K562 (cell line): ENCODE measurements around the gene CR2. TPM values are rescaled to one million over a fixed set of nuclear protein-coding genes. Genes with fewer than 3 reads are reported as not detected.

Experiments
- ATAC-seq: fragments of 200-7000 bp; cut with Tn5 transposase; 3 replicates; pipeline ENCODE4 v1.9.1; 2020; ENCODE audit warnings: moderate library complexity
- BruUV-seq: library from RNA; stranded (reverse); fragments of 400-500 nt; replicated peaks from 2 replicates; lab custom pipeline; 2021; lab: Mats Ljungman, UMichigan
- CTCF ChIA-PET: fragments of 300-600 bp; formaldehyde crosslinking; extraction: SDS; loops from one replicate; lab custom pipeline; 2021; ENCODE audit warnings: low intra/inter-chr PET ratio; lab: Yijun Ruan, JAX
- POLR2A ChIA-PET: fragments of 300-600, 350-650 bp; sonication (Branson Sonifier 250); formaldehyde crosslinking; extraction: SDS; loops from one replicate; lab custom pipeline; 2021; ENCODE audit warnings: antibody characterized with exemption, inconsistent platforms; lab: Yijun Ruan, JAX
- DNase-seq, 4 experiments: peaks; one replicate each; pipeline versions ENCODE4 v3.0.0 to v3.0.0-alpha.2; 2011 to 2018; ENCODE audit warnings: low spot score in 3 of 4, mixed read lengths in 3 of 4; ENCODE audit errors: extremely low read depth in 1 of 4
- FAIRE-seq: peaks from 2 replicates; lab custom pipeline; 2011; peaks lifted over from hg19 to GRCh38; lab: Jason Lieb, UNC
- H2AFZ ChIP-seq: 2 replicates; pipeline ENCODE4 v1.6.0; 2011; ENCODE audit warnings: low read depth, low read length, control low read depth, inconsistent platforms
- H3K27ac ChIP-seq: fragments of 200-600 bp; 3 replicates; pipeline ENCODE4 v1.8.0; 2011; ENCODE audit warnings: low read depth, mild to moderate bottlenecking, control low read depth, inconsistent platforms, low read length, moderate library complexity, mixed read lengths; ENCODE audit errors: extremely low read depth
- H3K27me3 ChIP-seq, 2 experiments: fragments of 300-600 bp in 1 of 2; 2 replicates in 1 of 2; 3 replicates in 1 of 2; pipeline versions ENCODE4 v1.6.0 to v1.8.0; 2011; ENCODE audit warnings: inconsistent platforms in 2 of 2, low read length in 2 of 2, mild to moderate bottlenecking in 1 of 2, mixed read lengths in 1 of 2, moderate library complexity in 1 of 2; ENCODE audit not compliant: control insufficient read depth in 2 of 2, insufficient read depth in 2 of 2
- H3K36me3 ChIP-seq: fragments of 300-600 bp; 3 replicates; pipeline ENCODE4 v1.8.0; 2011; ENCODE audit warnings: mild to moderate bottlenecking, low read length, inconsistent platforms; ENCODE audit not compliant: control insufficient read depth, insufficient read depth
- H3K4me1 ChIP-seq, 2 experiments: fragments of 200-600 bp in 1 of 2; replicated peaks in 1 of 2; 2 replicates in 1 of 2; 3 replicates in 1 of 2; pipeline versions ENCODE4 v1.5.1 to v1.8.0; 2011; ENCODE audit warnings: inconsistent platforms in 2 of 2, low read length in 2 of 2, mild to moderate bottlenecking in 1 of 2, mixed read lengths in 1 of 2, moderate library complexity in 1 of 2; ENCODE audit not compliant: control insufficient read depth in 2 of 2, insufficient read depth in 2 of 2
- H3K4me2 ChIP-seq: 2 replicates; pipeline ENCODE4 v1.6.1; 2011; ENCODE audit warnings: low read length, control low read depth, inconsistent platforms, mixed read lengths; ENCODE audit not compliant: insufficient read depth
- H3K4me3 ChIP-seq: fragments of 200-600 bp; sonication (generic), shearing (Covaris generic); 2 replicates; pipeline ENCODE4 v1.5.1; 2016; ENCODE audit warnings: control low read depth, inconsistent platforms
- H3K79me2 ChIP-seq: fragments of 200-600 bp; 3 replicates; pipeline ENCODE4 v1.8.0; 2011; ENCODE audit warnings: low read length, inconsistent platforms; ENCODE audit not compliant: control insufficient read depth, insufficient read depth
- H3K9ac ChIP-seq, 2 experiments: 2 replicates each; pipeline versions ENCODE4 v1.6.0 to v1.6.1; 2011; ENCODE audit warnings: low read depth in 2 of 2, low read length in 2 of 2, control low read depth in 1 of 2, inconsistent platforms in 1 of 2, mild to moderate bottlenecking in 1 of 2, mixed read lengths in 1 of 2; ENCODE audit not compliant: insufficient read depth in 1 of 2
- H3K9me1 ChIP-seq: one replicate; pipeline ENCODE4 v1.6.0; 2011; ENCODE audit warnings: inconsistent platforms, mild to moderate bottlenecking, low read length, moderate library complexity; ENCODE audit not compliant: control insufficient read depth, insufficient read depth
- H3K9me3 ChIP-seq: replicated peaks from 2 replicates; pipeline ENCODE4 v1.5.1; 2011; ENCODE audit warnings: low read depth, low read length, inconsistent platforms; ENCODE audit not compliant: control insufficient read depth, insufficient read depth
- H4K20me1 ChIP-seq: replicated peaks from 2 replicates; pipeline ENCODE4 v1.6.1; 2011; ENCODE audit warnings: low read length, inconsistent platforms, mixed read lengths; ENCODE audit not compliant: control insufficient read depth, insufficient read depth
- ETS2 ChIP-seq: IDR thresholded peaks from 2 replicates; pipeline ENCODE4 v1.6.1; 2016; ENCODE audit warnings: borderline replicate concordance, missing genetic modification characterization, mild to moderate bottlenecking, moderate library complexity, missing compliant biosample characterization; ENCODE audit not compliant: poor library complexity, severe bottlenecking
- GMEB1 ChIP-seq: fragments of 250-450 bp; sonication (Bioruptor Pico); IDR thresholded peaks from 2 replicates; pipeline ENCODE4 v1.4.0; 2020; ENCODE audit warnings: mild to moderate bottlenecking
- JUND ChIP-seq, 2 experiments: IDR thresholded peaks; 2 replicates in 1 of 2; 3 replicates in 1 of 2; pipeline ENCODE4 v1.6.1; 2011; ENCODE audit warnings: borderline replicate concordance in 2 of 2, low read depth in 2 of 2, low read length in 2 of 2, improper control_type of control experiment in 1 of 2, missing biosample characterization in 1 of 2, missing genetic modification characterization in 1 of 2, missing genetic modification reagents in 1 of 2
- ZNF407 ChIP-seq: fragments of 450-650 bp; IDR thresholded peaks from 2 replicates; pipeline ENCODE4 v1.6.1; 2016; ENCODE audit warnings: low read depth
- WGBS: fragments of 100-300 bp; shearing (Covaris generic); methylation state at CpG from one replicate; pipeline ENCODE4 v1.1.6; 2016; ENCODE audit warnings: low coverage, mixed read lengths; ENCODE audit not compliant: insufficient coverage; ENCODE audit errors: missing lambda C conversion rate; 5-methylcytosine and 5-hydroxymethylcytosine counted together
- in situ Hi-C: fragments of 300-500 bp; cut with MboI; formaldehyde crosslinking; loops from 4 replicates; pipeline ENCODE4 v1.15.0; 2018; ENCODE audit warnings: inconsistent platforms, mixed read lengths
- intact Hi-C: fragments of 100-400 bp; cut with micrococcal nuclease; formaldehyde crosslinking; loops from 2 replicates; pipeline ENCODE4 v1.14.2; 2022
- polyA plus RNA-seq, 8 experiments: library from polyadenylated mRNA; depleted of rRNA in 4 of 8; stranded (reverse) in 5 of 8; unstranded in 3 of 8; fragments of >200 nt; fragmentation: Nextera tagmentation in 2 of 8; fragmentation: Illumina TruSeq in 1 of 8; extraction: Ambion mirVana in 2 of 8; extraction: Trizol in 1 of 8; gene quantifications; 2 replicates each; pipeline versions ENCODE4 v1.2.1 to v1.2.3, GENCODE V29; 2011 to 2014; ENCODE audit warnings: inconsistent platforms in 1 of 8, missing spikeins in 1 of 8
- total RNA-seq, 7 experiments: library from RNA; depleted of rRNA in 6 of 7; stranded (reverse); fragments of >200 nt in 6 of 7; fragmentation: Illumina TruSeq in 2 of 7; extraction: Trizol in 2 of 7; gene quantifications; 2 replicates each; pipeline versions ENCODE4 v1.2.1 to v1.2.3, GENCODE V29; 2011 to 2021; ENCODE audit warnings: low replicate concordance in 1 of 7

CR2 gene
- total and polyA plus RNA-seq, 9 of the 15 experiments (the other 6 are each of a cell fraction or from before 2014, with no cell fraction given), result 0.07 to 0.67 (median 0.37) TPM

GRCh38 chr1:207455183-207455754, 1.1 kb downstream of the CR2 start:
- FAIRE-seq (no peak), DNase-seq (no peak), ATAC-seq (no peak)
- peaks cover 5 to 10% of the 10 kb centered on the region in 2 experiments; a peak in 4 of 5 replicates for H3K4me1 ChIP-seq
- H4K20me1 ChIP-seq, result no peaks in the 10 kb centered on the region
- intact Hi-C loops, result no loop called here
- no peak for TF ChIP-seq GMEB1
- TF ChIP-seq JUND (IDR thresholded peaks at IDR 0.05; ENCODE audit: borderline replicate concordance, low read depth, low read length), result no peak
- no peak for TF ChIP-seq JUND (tag; IDR thresholded peaks at IDR 0.05; ENCODE audit: borderline replicate concordance, low read depth, low read length)
- TF ChIP-seq ZNF407, result no peak
- no peak for TF ChIP-seq ETS2 (tag)
- in situ Hi-C loops, result no loop called here
- H3K79me2 ChIP-seq, result no peaks in the 10 kb centered on the region
- H3K9ac ChIP-seq, result peak overlapping the region in 1 of 2 experiments; percentile 4; a peak in 1 of 4 replicates
- CTCF ChIA-PET, result interaction anchor here (0.6 kb wide), 1 partner anchor 119 kb away, joined by 3 read pairs; no protein-coding TSS in a partner anchor
- H3K9me3 ChIP-seq, result no peaks in the 10 kb centered on the region
- no peak overlapping the region for H3K27ac ChIP-seq
- H3K4me2 ChIP-seq, result peak overlapping the region; percentile 69; the same call in 1 of the 2 replicates
- H3K36me3 ChIP-seq, result no peaks in the 10 kb centered on the region
- H2AFZ ChIP-seq, result peak overlapping the region; percentile 84; the same call in 1 of the 2 replicates
- H3K27me3 ChIP-seq, result no peaks in the 10 kb centered on the region
- BruUV-seq, result no TSS peak
- POLR2A ChIA-PET, result interaction anchor here (1.0 kb wide), 1 partner anchor 13 kb away, joined by 5 read pairs; no protein-coding TSS in a partner anchor
- WGBS, result 36% methylated on average over 6 of the region's 6 CpGs
- H3K4me3 ChIP-seq, result no peak overlapping the region
- H3K9me1 ChIP-seq, result no peaks in the 10 kb centered on the region
